ENCODE data around the gene NTM.

GRCh38 chr11:131661132-131661531, 290.7 kb downstream of the NTM start:
- no peak for TF ChIP-seq POLR2A (IDR thresholded peaks at IDR 0.05)
- TF ChIP-seq, protein P1, sequence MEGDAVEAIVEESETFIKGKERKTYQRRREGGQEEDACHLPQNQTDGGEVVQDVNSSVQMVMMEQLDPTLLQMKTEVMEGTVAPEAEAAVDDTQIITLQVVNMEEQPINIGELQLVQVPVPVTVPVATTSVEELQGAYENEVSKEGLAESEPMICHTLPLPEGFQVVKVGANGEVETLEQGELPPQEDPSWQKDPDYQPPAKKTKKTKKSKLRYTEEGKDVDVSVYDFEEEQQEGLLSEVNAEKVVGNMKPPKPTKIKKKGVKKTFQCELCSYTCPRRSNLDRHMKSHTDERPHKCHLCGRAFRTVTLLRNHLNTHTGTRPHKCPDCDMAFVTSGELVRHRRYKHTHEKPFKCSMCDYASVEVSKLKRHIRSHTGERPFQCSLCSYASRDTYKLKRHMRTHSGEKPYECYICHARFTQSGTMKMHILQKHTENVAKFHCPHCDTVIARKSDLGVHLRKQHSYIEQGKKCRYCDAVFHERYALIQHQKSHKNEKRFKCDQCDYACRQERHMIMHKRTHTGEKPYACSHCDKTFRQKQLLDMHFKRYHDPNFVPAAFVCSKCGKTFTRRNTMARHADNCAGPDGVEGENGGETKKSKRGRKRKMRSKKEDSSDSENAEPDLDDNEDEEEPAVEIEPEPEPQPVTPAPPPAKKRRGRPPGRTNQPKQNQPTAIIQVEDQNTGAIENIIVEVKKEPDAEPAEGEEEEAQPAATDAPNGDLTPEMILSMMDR (IDR thresholded peaks at IDR 0.05) = no peak
